Skeletal muscle tissue (tissue), 4 donors: ENCODE results near the gene ADAMTSL1. TPM values are rescaled to one million over a fixed set of nuclear protein-coding genes. Genes with fewer than 3 reads are reported as not detected.

Experiments used
- H3K27ac ChIP-seq: one replicate; pipeline ENCODE4 v1.7.0; 2013; ENCODE audit warnings: mild to moderate bottlenecking, low read depth, low read length, inconsistent platforms
- H3K27me3 ChIP-seq, 3 donors: one replicate each; pipeline ENCODE4 v1.7.0; 2013; ENCODE audit warnings: low read length in 3 of 3; ENCODE audit not compliant: control insufficient read depth in 3 of 3, insufficient read depth in 3 of 3
- H3K36me3 ChIP-seq, 3 donors: one replicate each; pipeline ENCODE4 v1.7.0; 2013; ENCODE audit warnings: low read length in 3 of 3; ENCODE audit not compliant: control insufficient read depth in 3 of 3, insufficient read depth in 3 of 3
- H3K4me1 ChIP-seq, 3 donors: one replicate each; pipeline ENCODE4 v1.7.0; 2013; ENCODE audit warnings: low read length in 3 of 3, mild to moderate bottlenecking in 3 of 3; ENCODE audit not compliant: control insufficient read depth in 3 of 3, insufficient read depth in 3 of 3
- H3K4me3 ChIP-seq, 3 donors: one replicate each; pipeline ENCODE4 v1.7.0; 2013; ENCODE audit warnings: low read length in 3 of 3
- H3K9ac ChIP-seq, 3 donors: one replicate each; pipeline ENCODE4 v1.7.0; 2013; ENCODE audit warnings: low read length in 3 of 3, mild to moderate bottlenecking in 3 of 3, moderate library complexity in 2 of 3, low read depth in 1 of 3
- H3K9me3 ChIP-seq, 3 donors: one replicate each; pipeline ENCODE4 v1.7.0; 2013; ENCODE audit warnings: low read length in 3 of 3; ENCODE audit not compliant: control insufficient read depth in 3 of 3
- total RNA-seq: library from RNA; depleted of rRNA; stranded (reverse); fragments of >200 nt; gene quantifications from one replicate; pipeline ENCODE4 v1.2.3, GENCODE V29; 2014
- donor health status: Osteomylitis.

ADAMTSL1 gene
- total RNA-seq, 1 donor from 2014 or later: 18.3 TPM

DNA sequence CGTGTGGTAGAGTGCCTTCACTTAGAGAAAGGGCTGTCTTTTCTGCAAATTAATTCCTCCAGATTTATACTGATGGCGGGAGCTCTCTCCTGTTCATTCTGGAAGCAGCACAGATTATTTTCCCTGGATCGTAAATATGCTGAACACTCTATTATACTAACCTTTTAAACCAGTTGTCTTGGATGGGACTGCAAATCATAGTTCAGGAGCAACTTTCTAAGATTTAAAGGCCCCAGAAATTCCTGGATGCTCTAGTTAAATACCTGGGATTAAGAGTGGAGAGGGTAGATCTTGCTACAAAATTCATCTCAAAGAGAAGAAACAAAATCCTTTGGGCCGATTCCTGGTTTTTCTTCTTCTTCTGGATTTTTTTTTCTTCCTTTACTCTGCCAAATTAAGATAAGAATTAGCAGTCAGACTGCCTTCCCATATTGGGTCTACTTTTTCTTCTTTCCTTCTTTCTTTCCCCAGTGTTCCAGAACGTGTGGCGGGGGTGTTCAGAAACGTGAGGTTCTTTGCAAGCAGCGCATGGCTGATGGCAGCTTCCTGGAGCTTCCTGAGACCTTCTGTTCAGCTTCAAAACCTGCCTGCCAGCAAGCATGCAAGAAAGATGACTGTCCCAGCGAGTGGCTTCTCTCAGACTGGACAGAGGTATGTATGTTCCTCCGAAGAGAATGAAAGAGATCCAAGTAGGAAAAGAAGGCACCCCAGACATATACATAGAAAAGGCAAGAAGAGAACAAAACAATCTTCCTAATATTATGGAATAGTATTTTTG lies 296.4 kb downstream of the ADAMTSL1 start:
- Histone ChIP-seq H3K9me3 (no peaks in the 10 kb centered on the region), H3K4me3 (no peak overlapping the region), H3K27me3 (no peaks in the 10 kb centered on the region), H3K9ac (no peak overlapping the region), H3K36me3 (no peaks in the 10 kb centered on the region), H3K4me1 (peaks cover 0 to 2% (median 0%) of the 10 kb centered on the region in 3 donors), H3K27ac (no peak overlapping the region)

DNA sequence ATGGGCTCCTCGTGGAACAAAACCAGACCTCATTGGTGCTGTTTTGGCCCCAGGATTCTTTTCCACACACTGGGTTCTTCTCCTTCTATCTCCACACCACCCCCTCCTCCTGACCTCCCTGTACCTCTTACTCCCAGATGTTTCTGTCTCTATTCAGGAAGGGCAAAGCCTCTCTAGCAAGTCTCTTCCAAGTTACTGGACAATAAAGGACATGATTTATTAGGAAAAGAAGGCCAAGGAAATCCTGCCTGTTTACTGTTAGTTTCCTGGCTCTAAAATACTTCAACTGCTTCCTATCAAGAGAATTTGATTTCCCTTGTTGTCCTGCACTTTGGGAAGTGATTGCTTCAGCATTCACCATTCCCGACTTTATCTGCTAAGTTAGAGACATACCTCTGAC lies 297.1 kb downstream of the ADAMTSL1 start:
- Histone ChIP-seq H3K4me1 (peaks cover 0 to 2% (median 0%) of the 10 kb centered on the region in 3 donors), H3K4me3 (no peak overlapping the region), H3K27me3 (no peaks in the 10 kb centered on the region), H3K9me3 (no peaks in the 10 kb centered on the region), H3K27ac (no peak overlapping the region), H3K36me3 (no peaks in the 10 kb centered on the region), H3K9ac (no peak overlapping the region)

DNA sequence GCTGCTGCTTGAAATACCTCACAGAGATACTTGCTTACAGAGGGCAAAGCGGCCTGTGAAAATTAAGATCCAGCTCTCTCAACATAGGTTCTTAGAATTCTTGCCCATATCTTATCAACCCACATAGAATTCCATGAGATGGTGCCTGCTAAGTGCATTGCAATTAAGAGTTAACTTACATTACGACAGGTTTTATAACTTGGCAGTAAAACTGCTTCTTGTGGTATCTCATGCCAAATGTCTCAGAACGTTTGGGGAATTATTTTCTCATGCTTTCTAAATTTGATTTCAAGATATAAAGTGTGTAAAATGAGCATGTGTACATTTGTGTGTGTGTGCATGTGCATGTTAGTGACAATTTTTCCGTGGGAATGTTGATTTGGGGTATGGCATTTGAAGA lies 297.8 kb downstream of the ADAMTSL1 start:
- H3K9me3 ChIP-seq: no peaks in the 10 kb centered on the region
- no peak overlapping the region for H3K9ac ChIP-seq
- H3K27ac ChIP-seq: no peak overlapping the region
- H3K36me3 ChIP-seq: no peaks in the 10 kb centered on the region
- H3K27me3 ChIP-seq: no peaks in the 10 kb centered on the region
- H3K4me1 ChIP-seq: peaks cover 0 to 2% (median 0%) of the 10 kb centered on the region in 3 donors
- no peak overlapping the region for H3K4me3 ChIP-seq

DNA sequence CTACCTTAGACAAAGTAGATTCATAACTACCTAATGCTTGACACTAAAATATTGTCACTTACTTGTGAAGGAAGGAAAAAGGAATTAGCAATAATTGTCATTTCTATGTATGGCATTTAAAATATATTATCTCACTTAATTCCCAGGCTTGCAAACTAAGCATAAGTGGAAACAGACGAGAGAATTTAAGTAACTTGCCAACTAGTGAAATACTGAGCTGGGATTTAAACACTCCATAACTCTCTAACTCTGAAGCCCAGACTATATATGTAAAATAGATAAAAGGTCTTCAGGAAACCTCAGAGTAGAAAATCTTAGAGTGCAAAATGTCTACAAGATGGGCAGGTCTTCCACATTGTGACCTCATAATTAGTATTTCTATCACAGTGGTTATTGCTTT lies 301.3 kb downstream of the ADAMTSL1 start:
- peaks cover 0 to 4% (median 2%) of the 10 kb centered on the region in 3 donors for H3K4me1 ChIP-seq
- H3K9ac ChIP-seq: no peak overlapping the region
- no peaks in the 10 kb centered on the region for H3K36me3 ChIP-seq
- no peaks in the 10 kb centered on the region for H3K27me3 ChIP-seq
- H3K9me3 ChIP-seq: no peaks in the 10 kb centered on the region
- H3K27ac ChIP-seq: no peak overlapping the region
- no peak overlapping the region for H3K4me3 ChIP-seq

DNA sequence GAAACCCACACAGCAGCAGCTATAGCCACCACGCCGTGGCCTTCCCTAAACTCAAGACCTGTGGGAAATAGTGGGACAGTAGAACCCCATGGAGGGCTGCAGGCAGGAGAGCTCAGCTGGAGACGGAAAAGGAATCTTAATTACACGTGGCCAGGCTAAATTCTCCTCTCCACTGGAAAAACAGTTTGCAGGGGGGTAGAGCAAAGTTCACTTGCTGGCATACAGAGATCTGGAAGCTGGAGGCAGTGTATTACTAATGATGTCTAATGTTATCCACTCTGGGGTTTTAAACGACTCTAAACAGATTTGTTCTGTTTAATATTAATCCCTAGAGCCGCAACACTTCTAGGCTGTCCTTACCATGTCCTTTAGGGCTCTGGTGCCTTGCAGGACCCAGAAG lies 302.0 kb downstream of the ADAMTSL1 start:
- no peak overlapping the region for H3K4me3 ChIP-seq
- no peaks in the 10 kb centered on the region for H3K36me3 ChIP-seq
- peaks cover 0 to 4% (median 2%) of the 10 kb centered on the region in 3 donors for H3K4me1 ChIP-seq
- H3K27me3 ChIP-seq: no peaks in the 10 kb centered on the region
- no peak overlapping the region for H3K9ac ChIP-seq
- no peak overlapping the region for H3K27ac ChIP-seq
- no peaks in the 10 kb centered on the region for H3K9me3 ChIP-seq

DNA sequence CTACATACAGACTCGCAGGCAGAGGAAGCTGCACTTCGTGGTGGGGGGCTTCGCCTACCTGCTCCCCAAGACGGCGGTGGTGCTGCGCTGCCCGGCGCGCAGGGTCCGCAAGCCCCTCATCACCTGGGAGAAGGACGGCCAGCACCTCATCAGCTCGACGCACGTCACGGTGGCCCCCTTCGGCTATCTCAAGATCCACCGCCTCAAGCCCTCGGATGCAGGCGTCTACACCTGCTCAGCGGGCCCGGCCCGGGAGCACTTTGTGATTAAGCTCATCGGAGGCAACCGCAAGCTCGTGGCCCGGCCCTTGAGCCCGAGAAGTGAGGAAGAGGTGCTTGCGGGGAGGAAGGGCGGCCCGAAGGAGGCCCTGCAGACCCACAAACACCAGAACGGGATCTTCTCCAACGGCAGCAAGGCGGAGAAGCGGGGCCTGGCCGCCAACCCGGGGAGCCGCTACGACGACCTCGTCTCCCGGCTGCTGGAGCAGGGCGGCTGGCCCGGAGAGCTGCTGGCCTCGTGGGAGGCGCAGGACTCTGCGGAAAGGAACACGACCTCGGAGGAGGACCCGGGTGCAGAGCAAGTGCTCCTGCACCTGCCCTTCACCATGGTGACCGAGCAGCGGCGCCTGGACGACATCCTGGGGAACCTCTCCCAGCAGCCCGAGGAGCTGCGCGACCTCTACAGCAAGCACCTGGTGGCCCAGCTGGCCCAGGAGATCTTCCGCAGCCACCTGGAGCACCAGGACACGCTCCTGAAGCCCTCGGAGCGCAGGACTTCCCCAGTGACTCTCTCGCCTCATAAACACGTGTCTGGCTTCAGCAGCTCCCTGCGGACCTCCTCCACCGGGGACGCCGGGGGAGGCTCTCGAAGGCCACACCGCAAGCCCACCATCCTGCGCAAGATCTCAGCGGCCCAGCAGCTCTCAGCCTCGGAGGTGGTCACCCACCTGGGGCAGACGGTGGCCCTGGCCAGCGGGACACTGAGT lies 303.2 kb downstream of the ADAMTSL1 start:
- H3K9me3 ChIP-seq: no peaks in the 10 kb centered on the region
- no peaks in the 10 kb centered on the region for H3K36me3 ChIP-seq
- no peak overlapping the region for H3K4me3 ChIP-seq
- H3K27me3 ChIP-seq: no peaks in the 10 kb centered on the region
- H3K27ac ChIP-seq: no peak overlapping the region
- peaks cover 0 to 2% (median 2%) of the 10 kb centered on the region in 3 donors for H3K4me1 ChIP-seq
- H3K9ac ChIP-seq: no peak overlapping the region

DNA sequence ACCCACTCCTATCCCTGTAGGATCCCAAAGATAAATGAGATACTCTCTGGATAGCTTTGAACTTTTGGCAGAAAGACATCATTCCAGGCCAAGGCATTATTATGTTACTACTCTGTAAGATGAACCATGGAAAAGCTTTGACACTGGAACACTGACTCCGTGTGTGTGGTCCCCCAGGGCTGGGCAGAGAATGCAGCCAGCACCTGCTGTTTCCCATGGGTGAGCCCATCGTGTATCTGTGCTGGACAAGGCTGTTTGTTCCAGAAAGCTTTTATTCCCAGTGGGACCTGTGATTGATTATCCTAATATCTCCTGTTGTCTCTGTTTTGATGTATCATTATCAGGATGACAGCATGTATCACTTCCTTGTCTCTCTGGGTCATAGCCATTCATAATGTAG lies 304.2 kb downstream of the ADAMTSL1 start:
- Histone ChIP-seq H3K4me3 (no peak overlapping the region), H3K9me3 (no peaks in the 10 kb centered on the region), H3K9ac (no peak overlapping the region), H3K4me1 (peaks cover 0 to 2% (median 2%) of the 10 kb centered on the region in 3 donors), H3K36me3 (no peaks in the 10 kb centered on the region), H3K27me3 (no peaks in the 10 kb centered on the region), H3K27ac (no peak overlapping the region)

DNA sequence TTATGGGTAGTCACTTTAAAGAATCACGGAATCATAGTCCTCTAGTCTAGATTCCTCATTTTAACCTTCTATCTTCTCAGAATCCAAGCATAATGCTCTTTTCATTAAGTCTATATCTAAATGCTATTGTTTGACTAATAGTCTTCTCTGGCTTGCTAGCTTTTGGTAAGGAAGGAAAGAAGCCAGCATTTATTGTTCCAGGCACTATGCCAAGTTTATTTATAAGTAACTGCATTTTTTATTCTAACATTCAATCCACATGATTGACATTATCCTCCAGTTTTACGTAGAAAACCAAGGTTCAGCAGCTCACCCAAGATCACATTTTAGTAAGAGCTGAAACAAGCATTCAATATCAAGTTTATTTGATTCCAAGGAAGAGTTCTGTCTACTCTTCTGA lies 304.9 kb downstream of the ADAMTSL1 start:
- Histone ChIP-seq H3K9me3 (no peaks in the 10 kb centered on the region), H3K4me3 (no peak overlapping the region), H3K9ac (no peak overlapping the region), H3K27me3 (no peaks in the 10 kb centered on the region), H3K27ac (no peak overlapping the region), H3K4me1 (peaks cover 0 to 2% (median 2%) of the 10 kb centered on the region in 3 donors), H3K36me3 (no peaks in the 10 kb centered on the region)

DNA sequence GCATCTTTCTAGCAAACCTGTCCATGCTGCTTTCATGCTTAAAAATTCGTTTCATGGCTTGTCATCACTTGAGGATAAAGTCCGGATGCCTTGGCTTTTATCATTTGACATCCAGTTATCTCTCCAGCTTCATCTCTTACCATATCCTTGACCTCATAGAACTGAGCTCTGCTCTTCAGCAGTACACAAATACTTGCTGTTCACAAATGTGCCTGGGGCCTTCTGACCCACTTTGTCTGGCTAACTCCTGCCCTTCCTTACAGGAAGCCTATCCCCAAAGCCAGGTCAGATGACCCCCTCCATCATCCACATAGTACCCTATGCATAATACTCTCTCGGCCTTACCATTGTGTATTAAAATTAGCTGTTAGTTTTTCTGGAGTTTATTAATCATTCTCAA lies 310.0 kb downstream of the ADAMTSL1 start:
- H3K9me3 ChIP-seq: no peaks in the 10 kb centered on the region

DNA sequence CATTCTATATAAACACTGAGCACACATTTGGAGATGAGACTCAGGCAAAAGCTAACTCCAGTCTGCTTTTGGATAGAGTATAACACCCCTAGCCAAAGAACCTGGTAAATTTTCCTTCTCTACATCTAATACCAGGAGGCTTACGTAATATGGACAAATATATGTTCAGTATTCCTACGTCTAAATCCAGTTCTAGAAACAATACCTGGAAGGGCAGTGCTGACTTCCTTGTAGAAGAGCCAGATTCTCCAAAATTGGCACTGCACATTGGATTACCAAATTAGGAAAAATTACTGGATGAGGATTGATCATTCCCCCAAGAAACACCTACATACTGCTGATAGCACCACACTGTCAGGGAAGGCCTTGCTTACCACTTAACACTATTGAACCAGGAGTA lies 311.7 kb downstream of the ADAMTSL1 start:
- Histone ChIP-seq H3K9me3 (no peaks in the 10 kb centered on the region), H3K27ac (peak overlapping the region; percentile 66), H3K36me3 (no peaks in the 10 kb centered on the region), H3K9ac (no peak overlapping the region), H3K4me3 (no peak overlapping the region), H3K27me3 (no peaks in the 10 kb centered on the region), H3K4me1 (peaks cover 0 to 11% (median 3%) of the 10 kb centered on the region in 3 donors)

More for the DNA sequence above, 310.0 kb downstream of the ADAMTSL1 start:
- no peak overlapping the region for H3K4me3 ChIP-seq
- no peak overlapping the region for H3K27ac ChIP-seq
- peaks cover 0 to 11% (median 3%) of the 10 kb centered on the region in 3 donors for H3K4me1 ChIP-seq
- H3K36me3 ChIP-seq: no peaks in the 10 kb centered on the region
- no peak overlapping the region for H3K9ac ChIP-seq
- H3K27me3 ChIP-seq: no peaks in the 10 kb centered on the region
